AG09309 (cell line): Measurements from ENCODE around the gene AHCY.
"Not testable (repeated sequence)": the region's sequence is repeated elsewhere in the genome, so short reads cannot be mapped to it uniquely, and the experiment has no call there.

Experiments used
- DNase-seq: peaks from one replicate; pipeline ENCODE4 v3.0.0-alpha.2; 2010; ENCODE audit warnings: low read depth
- H3K4me3 ChIP-seq: 2 replicates; pipeline ENCODE4 v1.5.1; 2011; ENCODE audit warnings: mild to moderate bottlenecking, low read depth, low read length, moderate library complexity; ENCODE audit not compliant: control insufficient read depth
- CTCF ChIP-seq: IDR thresholded peaks from 2 replicates; pipeline ENCODE4 v1.5.1; 2011; ENCODE audit warnings: mild to moderate bottlenecking, low read depth, low read length, inconsistent platforms; ENCODE audit not compliant: insufficient read depth, control insufficient read depth; ENCODE audit errors: missing control alignments

Gene AHCY

GRCh38 chr20:34302723-34303533 lies at the start of gene AHCY:
AHCY (minus strand) TSS chr20:34303355; CDS start chr20:34303270, 85 bp downstream.
- no peak for TF ChIP-seq CTCF
- H3K4me3 ChIP-seq, result peak within 1 kb of the TSS; percentile 79
- peak; percentile 84 for DNase-seq

GRCh38 chr20:34350095-34350494 lies 46.9 kb upstream of the AHCY start:
- no peak for TF ChIP-seq CTCF
- DNase-seq, result no peak
- H3K4me3 ChIP-seq, result no peak overlapping the region

- no peak for DNase-seq
- no peak overlapping the region for H3K4me3 ChIP-seq
- no peak for TF ChIP-seq CTCF
Observed at GRCh38 chr20:34347571-34347970, 44.4 kb upstream of the AHCY start.

GRCh38 chr20:34346533-34346865 lies 43.3 kb upstream of the AHCY start:
- not testable (repeated sequence) for H3K4me3 ChIP-seq

GRCh38 chr20:34345839-34346532 lies 42.8 kb upstream of the AHCY start:
- not testable (repeated sequence) for H3K4me3 ChIP-seq, DNase-seq

More at GRCh38 chr20:34346533-34346865, 43.3 kb upstream of the AHCY start:
- not testable (repeated sequence) for DNase-seq

GRCh38 chr20:34345402-34345736 lies 42.2 kb upstream of the AHCY start:
- no peak overlapping the region for H3K4me3 ChIP-seq
- DNase-seq, result no peak
- no peak for TF ChIP-seq CTCF

- no peak for TF ChIP-seq CTCF
- no peak for DNase-seq
- H3K4me3 ChIP-seq, result no peak overlapping the region
Observed at GRCh38 chr20:34344238-34344637, 41.1 kb upstream of the AHCY start.
